Measurements from ENCODE around the gene PBX4. TPM values are rescaled to one million over a fixed set of nuclear protein-coding genes. Genes with fewer than 3 reads are reported as not detected.

PBX4 gene
- total RNA-seq, 2 donors from 2014 or later, result 1.6 to 8.2 TPM

DNA sequence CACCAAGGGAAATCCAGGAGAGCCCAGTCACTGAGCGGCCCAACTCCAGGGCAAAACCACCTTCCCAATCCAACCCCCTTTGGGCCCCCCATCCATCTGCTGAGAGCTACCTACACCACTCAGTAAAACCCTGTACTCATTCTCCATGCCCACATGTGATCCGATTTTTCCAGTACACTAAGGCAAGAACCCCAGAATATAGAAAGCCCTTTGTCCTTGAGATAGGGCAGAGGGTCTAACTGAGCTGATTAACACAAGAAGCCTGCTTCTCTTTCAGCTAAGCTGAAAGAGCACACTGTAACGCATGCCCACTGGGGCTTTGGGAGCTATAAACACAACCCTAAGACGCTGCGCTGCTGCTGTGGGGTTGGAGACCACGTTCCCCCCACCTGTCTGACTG lies 36.0 kb downstream of the PBX4 start:
- Histone ChIP-seq H3K4me1 (no peaks in the 10 kb centered on the region), H3K36me3 (replicated peaks in 1 of 2; ENCODE audit: insufficient read depth in 1 of 2, low read depth in 2 of 2) (no peaks in the 10 kb centered on the region), H3K9me3 (no peaks in the 10 kb centered on the region), H3K27me3 (no peaks in the 10 kb centered on the region), H3K27ac (no peak overlapping the region), H3K4me3 (no peak overlapping the region)
- TF ChIP-seq, protein P1, sequence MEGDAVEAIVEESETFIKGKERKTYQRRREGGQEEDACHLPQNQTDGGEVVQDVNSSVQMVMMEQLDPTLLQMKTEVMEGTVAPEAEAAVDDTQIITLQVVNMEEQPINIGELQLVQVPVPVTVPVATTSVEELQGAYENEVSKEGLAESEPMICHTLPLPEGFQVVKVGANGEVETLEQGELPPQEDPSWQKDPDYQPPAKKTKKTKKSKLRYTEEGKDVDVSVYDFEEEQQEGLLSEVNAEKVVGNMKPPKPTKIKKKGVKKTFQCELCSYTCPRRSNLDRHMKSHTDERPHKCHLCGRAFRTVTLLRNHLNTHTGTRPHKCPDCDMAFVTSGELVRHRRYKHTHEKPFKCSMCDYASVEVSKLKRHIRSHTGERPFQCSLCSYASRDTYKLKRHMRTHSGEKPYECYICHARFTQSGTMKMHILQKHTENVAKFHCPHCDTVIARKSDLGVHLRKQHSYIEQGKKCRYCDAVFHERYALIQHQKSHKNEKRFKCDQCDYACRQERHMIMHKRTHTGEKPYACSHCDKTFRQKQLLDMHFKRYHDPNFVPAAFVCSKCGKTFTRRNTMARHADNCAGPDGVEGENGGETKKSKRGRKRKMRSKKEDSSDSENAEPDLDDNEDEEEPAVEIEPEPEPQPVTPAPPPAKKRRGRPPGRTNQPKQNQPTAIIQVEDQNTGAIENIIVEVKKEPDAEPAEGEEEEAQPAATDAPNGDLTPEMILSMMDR (IDR thresholded peaks at IDR 0.05), result no peak
- TF ChIP-seq POLR2A (IDR thresholded peaks at IDR 0.05), result no peak
- ATAC-seq, result no peak
- no peak for DNase-seq
- intact Hi-C loops (cut with DNase I), result no loop called here
- WGBS, 2 donors, result 78 to 80% methylated on average over 2 to 6 of the region's 6 CpGs

DNA sequence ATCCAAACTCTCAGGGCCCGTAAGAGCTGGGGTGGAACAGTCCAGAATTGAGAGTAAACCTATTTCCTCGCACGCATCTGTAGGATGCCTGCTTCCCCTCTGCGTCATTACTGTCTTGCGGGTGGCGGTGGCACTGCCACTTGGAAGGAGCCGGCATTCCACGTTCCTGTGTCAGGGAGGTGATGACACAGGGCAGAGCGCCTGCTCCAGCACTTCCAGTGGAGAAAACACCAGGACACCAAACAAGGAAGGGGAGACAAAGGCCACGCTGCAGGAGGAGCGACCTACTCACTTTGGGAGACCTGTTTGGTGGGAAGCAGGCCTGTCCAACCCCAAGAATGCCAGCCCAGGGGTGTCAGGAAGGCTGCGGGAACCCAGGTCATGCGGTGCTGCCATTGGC lies 37.1 kb downstream of the PBX4 start:
- Histone ChIP-seq H3K27ac (no peak overlapping the region), H3K27me3 (no peaks in the 10 kb centered on the region), H3K9me3 (no peaks in the 10 kb centered on the region), H3K36me3 (replicated peaks in 1 of 2; ENCODE audit: insufficient read depth in 1 of 2, low read depth in 2 of 2) (no peaks in the 10 kb centered on the region), H3K4me1 (no peaks in the 10 kb centered on the region), H3K4me3 (no peak overlapping the region)
- DNase-seq (no peak), ATAC-seq (no peak)
- intact Hi-C loops (cut with DNase I), result no loop called here
- 90 to 94% methylated on average over 11 to 13 of the region's 13 CpGs for WGBS, 2 donors
- TF ChIP-seq POLR2A (IDR thresholded peaks at IDR 0.05), result no peak
- TF ChIP-seq, protein P1 (IDR thresholded peaks at IDR 0.05), result no peak

DNA sequence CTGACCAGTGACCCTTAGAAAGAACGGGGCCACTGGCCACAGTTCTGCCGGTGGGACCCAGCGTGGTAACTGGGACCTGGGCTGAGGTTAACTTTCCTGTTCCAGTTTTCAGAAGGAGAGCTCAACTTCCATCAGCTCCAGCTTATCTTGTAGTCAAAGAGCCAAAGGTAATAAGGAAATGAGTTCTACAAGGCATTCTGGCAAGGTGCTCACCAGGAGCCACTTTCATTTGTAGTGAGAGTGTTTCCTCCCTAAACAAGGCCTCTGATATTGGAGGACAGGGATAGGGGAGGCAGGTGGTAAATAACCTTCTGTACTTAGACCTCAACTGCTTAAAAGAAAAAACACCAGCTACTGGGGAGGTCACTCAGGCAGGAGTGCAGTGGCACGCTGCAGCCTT lies 38.1 kb downstream of the PBX4 start:
- ATAC-seq, result no peak
- H3K4me3 ChIP-seq, result no peak overlapping the region
- no peaks in the 10 kb centered on the region for H3K4me1 ChIP-seq
- no peak for DNase-seq
- no peaks in the 10 kb centered on the region for H3K36me3 ChIP-seq (replicated peaks in 1 of 2; ENCODE audit: insufficient read depth in 1 of 2, low read depth in 2 of 2)
- WGBS, 2 donors, result 85 to 90% methylated on average over 1 to 4 of the region's 4 CpGs
- H3K27ac ChIP-seq, result no peak overlapping the region
- intact Hi-C loops (cut with DNase I), result no loop called here
- TF ChIP-seq, protein P1 (IDR thresholded peaks at IDR 0.05), result no peak
- TF ChIP-seq POLR2A (IDR thresholded peaks at IDR 0.05), result no peak
- no peaks in the 10 kb centered on the region for H3K27me3 ChIP-seq
- H3K9me3 ChIP-seq, result no peaks in the 10 kb centered on the region

DNA sequence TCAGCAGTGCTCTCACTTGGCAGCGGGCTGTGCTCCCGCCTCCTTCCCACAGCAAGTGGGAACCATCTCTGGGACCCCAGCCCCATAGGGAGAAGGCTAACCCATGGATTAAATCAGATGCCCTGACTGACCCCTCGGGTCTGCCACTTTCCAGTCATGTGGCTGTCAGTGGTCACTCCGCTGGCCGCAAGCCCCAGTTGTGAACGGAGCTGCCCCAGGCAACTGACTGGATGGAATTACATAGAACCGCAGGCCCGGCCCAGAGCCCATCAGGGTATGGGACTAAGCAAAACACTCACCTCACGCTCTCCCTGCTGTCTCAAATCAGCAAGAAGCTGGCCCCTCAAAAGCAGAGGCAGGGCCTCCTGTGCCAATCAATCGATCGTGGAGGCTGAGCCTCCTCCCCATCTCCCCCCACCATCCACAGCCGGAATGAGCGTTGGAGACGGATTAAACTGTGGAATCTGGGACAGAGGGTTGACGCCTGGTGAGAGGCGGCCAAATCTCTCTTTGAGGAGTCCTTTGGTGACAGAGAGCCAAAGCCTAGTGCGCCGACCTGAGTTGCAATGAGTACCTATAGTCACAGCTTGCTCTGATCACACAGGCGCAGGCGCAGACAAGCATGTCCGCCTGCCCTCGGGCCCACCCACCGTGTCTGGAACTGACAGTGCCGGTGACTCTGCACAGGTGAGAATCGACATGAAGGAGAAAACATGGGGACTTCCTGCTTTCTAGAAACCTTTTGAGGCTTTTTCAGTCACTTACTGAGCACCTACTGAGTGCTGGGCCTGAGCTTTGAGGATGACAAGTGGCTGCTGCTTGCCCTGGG lies 38.7 kb downstream of the PBX4 start:
- no peaks in the 10 kb centered on the region for H3K27me3 ChIP-seq
- no peaks in the 10 kb centered on the region for H3K9me3 ChIP-seq
- DNase-seq (no peak), ATAC-seq (no peak)
- WGBS, 2 donors, result 73 to 79% methylated on average over 21 of the region's 25 CpGs
- TF ChIP-seq POLR2A (IDR thresholded peaks at IDR 0.05), result no peak
- TF ChIP-seq, protein P1 (IDR thresholded peaks at IDR 0.05), result no peak
- no peaks in the 10 kb centered on the region for H3K36me3 ChIP-seq (replicated peaks in 1 of 2; ENCODE audit: insufficient read depth in 1 of 2, low read depth in 2 of 2)
- intact Hi-C loops (cut with DNase I), result no loop called here
- H3K4me3 ChIP-seq, result no peak overlapping the region
- H3K27ac ChIP-seq, result no peak overlapping the region
- no peaks in the 10 kb centered on the region for H3K4me1 ChIP-seq

DNA sequence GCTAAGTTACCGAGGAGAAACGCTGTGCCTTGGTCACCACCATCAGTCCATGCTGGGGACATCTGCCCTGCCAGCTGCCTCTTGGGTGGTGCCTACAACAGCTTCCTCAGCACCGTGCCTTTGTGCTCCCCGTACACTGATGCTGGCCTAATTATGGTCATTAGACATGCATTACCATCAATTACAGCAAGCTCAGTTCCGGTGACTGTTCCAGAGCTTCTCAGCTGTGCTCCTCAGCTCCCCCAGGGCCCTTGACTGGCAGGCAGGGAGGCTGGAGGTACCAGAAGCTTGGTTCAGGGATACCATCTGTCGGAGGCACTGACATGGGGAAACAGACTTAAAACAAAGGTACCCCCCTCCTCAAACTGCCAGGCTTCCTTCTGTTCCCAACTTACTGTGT lies 40.2 kb downstream of the PBX4 start:
- no peaks in the 10 kb centered on the region for H3K9me3 ChIP-seq
- no peaks in the 10 kb centered on the region for H3K36me3 ChIP-seq (replicated peaks in 1 of 2; ENCODE audit: insufficient read depth in 1 of 2, low read depth in 2 of 2)
- ATAC-seq, result no peak
- DNase-seq, result no peak
- H3K27me3 ChIP-seq, result no peaks in the 10 kb centered on the region
- H3K4me3 ChIP-seq, result no peak overlapping the region
- H3K27ac ChIP-seq, result no peak overlapping the region
- 83% methylated on average over 6 of the region's 6 CpGs for WGBS, 2 donors
- intact Hi-C loops (cut with DNase I), result no loop called here
- TF ChIP-seq POLR2A (IDR thresholded peaks at IDR 0.05), result no peak
- TF ChIP-seq, protein P1 (IDR thresholded peaks at IDR 0.05), result no peak
- no peaks in the 10 kb centered on the region for H3K4me1 ChIP-seq
